ENCODE measurements around the gene CALN1. TPM values are rescaled to one million over a fixed set of nuclear protein-coding genes. Genes with fewer than 3 reads are reported as not detected.

CALN1 gene
- total RNA-seq, 2 experiments from 2014 or later = not detected

DNA sequence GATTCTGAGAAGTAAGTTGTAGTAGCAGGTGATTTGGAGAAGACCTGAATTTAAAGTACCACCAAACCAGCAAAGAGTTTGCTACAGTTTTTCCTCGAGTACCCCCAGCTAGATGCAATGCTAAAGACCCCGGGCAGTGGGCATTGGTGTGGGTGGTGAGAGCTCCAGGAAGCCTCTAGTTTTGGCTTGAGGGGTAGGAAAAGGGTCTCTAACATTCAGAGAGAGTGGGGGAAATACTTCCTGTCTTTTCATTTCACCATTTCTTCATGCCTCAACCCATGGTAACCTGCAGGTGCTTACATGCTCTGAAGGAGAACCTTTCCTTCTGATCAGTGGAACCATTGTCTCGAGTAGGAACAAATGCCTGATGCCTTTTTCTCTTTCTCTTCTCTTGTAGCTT is 352.2 kb downstream of the CALN1 start:
- ChIA-PET POLR2A (no interaction called here), CTCF (no interaction called here)

DNA sequence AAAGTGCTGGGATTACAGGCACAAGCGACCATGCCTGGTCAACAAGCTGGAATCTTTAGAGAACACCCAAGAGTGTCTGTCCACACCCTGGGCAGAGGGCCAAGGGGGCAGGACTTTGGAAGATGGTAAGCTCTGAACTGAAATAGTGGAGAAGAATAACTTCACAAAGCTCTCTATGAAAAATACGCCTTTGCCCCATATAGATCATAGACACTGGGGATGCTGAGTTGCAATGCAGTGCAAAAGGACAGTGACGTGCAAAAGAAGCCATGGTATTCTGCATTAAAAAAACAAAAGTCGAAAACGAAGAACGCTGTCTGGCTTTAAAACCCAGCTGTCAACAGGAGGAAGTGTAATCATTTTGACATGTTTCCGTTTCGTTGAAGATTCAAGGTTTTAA is 353.6 kb downstream of the CALN1 start:
- ChIA-PET POLR2A (no interaction called here), CTCF (interaction anchor here (0.5 kb wide), 1 partner anchor 118 kb away, joined by 3 read pairs; no protein-coding TSS in a partner anchor)

DNA sequence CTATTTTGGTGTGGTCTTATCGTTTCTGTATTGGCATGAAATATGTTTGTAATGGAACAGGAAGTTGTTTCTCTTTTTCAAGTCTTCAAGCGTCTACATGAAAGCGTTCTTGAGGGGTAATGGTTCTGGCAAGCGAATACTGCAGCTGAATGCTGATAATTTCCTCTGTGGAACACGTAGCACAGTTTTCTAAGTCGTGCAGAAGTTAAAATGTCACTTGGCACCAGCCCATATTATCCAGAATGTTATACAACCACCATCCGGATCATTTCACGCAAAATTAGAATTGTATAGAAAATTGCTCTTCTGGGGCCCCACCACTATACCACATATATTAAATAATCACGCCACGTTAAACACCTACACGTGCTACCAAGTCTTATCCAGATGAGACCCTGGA is 354.3 kb downstream of the CALN1 start:
- CTCF ChIA-PET = no interaction called here
- POLR2A ChIA-PET = no interaction called here

DNA sequence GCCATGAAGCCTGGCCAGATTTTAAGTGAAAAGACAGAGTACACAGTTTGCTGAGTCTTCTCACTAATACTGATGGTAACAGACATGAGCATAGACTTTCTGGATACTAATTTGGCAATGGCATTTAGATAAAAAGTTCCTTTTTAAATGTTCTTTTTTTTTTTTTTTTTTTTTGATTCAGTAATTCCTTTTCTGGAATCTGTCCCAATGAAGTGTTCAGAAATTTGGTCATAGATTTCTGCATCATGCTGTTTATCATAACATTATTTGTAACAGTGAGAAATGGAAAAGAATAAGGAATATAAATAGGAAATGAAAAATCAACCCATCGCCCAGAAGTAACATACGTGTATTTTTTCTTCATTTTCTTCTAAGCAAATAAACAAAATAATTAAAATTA is 354.9 kb downstream of the CALN1 start:
- ChIA-PET CTCF (no interaction called here), POLR2A (no interaction called here)

DNA sequence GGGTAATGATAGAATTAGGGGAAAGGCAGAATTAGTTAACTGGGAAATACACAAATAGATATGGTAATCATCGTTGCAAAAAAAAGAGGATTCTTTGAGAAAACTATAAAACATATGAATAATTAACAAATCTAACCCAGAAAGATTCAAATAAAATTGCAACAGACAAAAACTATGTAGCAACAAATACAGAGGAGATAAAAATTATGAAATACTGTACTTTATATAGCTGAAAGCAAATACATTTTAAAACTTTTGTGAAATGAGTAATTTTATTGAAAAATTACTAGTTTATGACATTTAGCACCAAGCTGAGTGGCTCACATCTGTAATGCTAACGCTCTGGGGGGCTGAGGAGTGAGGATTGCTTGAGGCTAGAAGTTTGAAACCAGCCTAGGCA is 356.7 kb downstream of the CALN1 start:
- POLR2A ChIA-PET = no interaction called here
- CTCF ChIA-PET = no interaction called here

DNA sequence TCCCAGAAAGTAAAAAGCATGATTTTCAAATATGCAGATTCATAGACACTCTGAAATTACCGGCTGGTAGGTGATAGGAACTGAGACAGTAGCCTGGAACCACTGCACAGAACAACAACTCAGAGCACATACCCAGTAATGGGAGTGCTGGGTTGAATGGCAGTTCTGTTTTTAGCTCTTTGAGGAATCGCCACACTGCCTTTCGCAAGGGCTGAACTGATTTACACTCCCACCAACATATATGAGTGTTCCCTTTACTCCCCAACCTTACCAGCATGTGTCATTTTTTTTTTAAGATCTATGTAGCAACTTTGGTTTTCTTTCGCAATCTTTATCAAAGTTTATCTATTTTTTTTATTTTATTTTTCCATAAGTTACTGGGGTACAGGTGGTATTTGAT is 358.8 kb downstream of the CALN1 start:
- CTCF ChIA-PET = no interaction called here

DNA sequence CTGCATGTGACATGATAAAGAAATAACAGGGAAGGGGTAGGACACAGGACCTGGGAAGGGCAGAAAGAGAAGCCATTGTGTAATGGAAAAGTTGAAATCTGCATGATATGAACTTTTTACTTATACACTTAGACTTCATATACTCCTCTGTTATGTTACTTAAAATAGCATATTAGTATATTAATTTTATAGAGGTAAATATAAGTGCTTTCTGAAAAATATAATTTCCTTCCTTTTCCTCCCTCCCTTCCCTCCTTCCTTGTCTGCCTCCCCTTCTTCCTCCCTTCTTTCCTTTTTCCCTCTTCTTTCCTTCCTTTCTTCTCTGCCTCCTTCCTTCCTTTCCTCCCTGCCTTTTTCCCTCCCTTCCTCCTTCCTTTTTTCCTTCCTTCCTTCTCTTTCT is 363.7 kb downstream of the CALN1 start:
- POLR2A ChIA-PET = no interaction called here
- CTCF ChIA-PET = interaction anchor here (0.6 kb wide), 1 partner anchor 397 kb away, joined by 4 read pairs; no protein-coding TSS in a partner anchor

More for the DNA sequence above, 358.8 kb downstream of the CALN1 start:
- POLR2A ChIA-PET = no interaction called here

DNA sequence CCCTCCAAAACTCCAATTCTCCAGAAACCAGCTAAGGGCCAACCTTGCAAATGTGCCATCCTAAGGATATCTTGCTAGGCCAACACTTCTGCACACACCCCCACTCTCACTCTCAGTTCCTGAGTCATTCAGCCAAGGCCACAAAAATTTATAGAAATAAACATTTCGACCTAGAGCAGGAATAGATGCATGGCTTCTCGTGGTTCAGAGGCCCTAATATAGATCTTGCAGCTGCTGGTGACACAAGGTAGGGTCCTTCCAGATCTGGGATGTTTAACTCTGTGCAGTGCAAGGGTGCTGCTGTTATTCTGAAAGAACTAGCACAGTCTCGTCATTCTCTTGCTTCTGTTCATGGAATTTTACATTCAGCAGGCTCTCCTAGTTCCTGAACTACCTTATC is 369.3 kb downstream of the CALN1 start:
- POLR2A ChIA-PET = no interaction called here
- CTCF ChIA-PET = no interaction called here

DNA sequence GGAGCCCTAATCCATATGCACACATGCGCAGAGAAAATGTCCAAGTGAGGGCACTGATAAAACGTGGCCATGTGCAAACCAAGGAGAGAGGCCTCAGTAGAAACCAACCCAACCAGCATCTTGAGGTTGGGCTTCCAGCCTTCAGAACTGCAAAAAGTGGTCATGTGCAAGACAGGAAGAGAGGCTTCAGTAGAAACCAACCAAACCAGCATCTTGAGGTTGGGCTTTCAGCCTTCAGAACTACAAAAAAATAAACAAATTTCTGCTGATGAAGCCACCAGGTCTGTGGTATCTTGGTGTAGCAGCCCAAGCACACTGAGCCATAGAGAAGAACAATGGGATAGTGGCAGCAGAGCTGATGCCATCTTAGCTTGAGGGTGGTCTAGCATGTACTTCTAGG is 371.5 kb downstream of the CALN1 start:
- CTCF ChIA-PET = no interaction called here
- POLR2A ChIA-PET = no interaction called here

DNA sequence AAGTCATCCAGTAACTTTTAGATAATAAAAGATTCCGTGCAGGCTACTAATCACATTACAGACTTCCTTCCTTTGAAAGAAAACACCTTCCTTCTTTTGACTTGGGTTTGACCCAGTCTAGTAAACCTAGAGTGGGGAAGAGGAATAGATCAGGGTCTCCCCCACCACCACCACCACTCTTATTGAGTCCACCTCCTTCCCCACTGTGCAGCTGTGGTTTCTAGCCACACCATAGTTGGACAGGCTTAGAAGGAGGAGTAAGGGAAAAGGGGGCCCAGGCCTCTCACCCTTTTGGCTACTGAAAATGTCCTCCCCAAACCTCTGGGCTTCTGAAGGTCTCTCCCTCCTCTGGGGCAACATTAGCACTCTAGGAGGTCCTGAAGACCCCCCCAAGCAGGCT is 372.7 kb downstream of the CALN1 start:
- POLR2A ChIA-PET = no interaction called here

DNA sequence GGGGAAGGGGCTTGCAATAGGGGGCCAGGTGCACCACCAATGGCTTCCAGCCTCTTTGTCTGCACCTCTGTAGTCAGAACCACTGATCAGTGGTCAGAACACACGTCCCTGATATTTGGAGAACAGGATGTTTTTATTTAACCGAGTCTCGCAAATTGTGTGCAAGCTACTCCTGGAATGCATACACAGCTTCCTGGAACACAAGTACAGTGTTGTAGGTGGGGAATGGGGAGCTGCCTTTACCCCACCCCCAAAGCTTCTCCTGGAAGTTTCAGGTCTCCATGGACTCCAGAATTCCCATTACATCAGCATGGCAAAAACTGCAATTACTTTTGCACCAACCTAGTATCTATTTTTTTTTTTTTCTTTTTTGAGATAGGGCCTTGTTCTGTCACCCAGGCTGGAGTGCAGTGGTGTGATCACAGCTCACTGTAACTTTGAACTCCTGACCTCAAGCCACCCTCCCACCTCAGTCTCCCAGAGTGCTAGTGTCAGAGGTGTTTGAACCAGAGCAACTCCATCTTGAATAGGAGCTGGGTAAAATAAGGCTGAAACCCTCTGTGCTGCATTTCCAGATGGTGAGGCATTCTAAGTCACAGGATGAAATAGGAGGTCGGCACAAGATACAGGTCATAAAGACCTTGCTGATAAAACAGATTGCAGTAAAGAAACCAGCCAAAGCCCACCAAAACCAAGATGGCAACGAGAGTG is 374.0 kb downstream of the CALN1 start:
- POLR2A ChIA-PET = no interaction called here
- CTCF ChIA-PET = no interaction called here

More for the DNA sequence above, 372.7 kb downstream of the CALN1 start:
- CTCF ChIA-PET = no interaction called here

DNA sequence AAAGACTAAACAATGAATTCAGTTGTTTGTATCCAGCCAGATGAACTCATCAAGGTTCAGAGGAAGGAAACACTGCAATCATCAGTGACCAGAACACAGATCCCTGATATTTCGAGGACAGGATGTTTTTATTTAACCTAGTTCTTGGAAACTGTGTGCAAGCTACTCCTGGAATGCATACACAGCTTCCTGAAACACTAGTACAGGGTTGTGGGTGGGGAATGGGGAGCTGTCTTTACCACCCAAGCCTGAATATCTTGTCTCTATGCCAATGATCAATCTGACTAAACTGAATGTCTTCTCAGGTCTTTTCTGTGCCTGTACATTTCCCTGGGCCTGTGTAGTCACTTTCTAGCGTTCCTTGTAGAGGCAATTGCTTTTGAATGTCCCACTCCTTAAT is 374.6 kb downstream of the CALN1 start:
- ChIA-PET POLR2A (no interaction called here), CTCF (no interaction called here)

DNA sequence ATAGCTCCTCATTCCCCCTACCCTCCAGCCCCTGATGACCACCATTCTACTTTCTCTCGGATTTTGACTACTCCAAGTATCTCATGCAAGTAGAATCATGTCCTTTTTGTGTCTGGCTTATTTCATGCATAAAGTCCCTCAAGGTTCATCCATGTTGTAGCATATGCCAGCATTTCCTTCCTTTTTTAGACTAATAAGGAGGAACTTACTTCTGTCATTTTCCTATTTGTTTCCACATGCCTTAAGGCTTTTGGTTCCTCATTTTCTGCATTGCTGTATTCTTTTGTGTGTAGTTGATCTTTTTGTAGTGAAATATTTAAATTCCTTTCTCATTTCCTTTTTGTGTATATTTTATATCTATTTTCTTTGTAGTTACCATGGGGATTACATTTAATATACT is 376.9 kb downstream of the CALN1 start:
- CTCF ChIA-PET = no interaction called here

DNA sequence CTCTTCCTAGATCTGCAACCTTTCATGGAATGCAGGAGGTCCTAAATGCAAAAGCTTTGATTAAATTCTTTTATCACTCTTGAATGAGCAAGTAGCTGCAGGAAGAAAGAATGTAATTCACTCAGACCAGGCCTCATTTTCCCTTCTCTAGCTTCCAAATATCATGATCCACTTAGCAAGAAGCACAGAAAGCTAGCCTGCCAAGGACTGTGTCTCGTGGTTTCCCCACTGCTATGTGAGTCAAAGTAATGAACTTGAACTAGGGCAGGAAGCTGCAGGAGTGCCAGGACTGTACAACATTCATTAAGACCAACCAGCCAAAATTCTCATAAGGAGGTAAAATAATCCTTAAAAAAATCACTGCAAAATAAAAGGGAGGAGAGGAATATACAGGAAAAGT is 379.2 kb downstream of the CALN1 start:
- POLR2A ChIA-PET = no interaction called here
- CTCF ChIA-PET = no interaction called here

More for the DNA sequence above, 376.9 kb downstream of the CALN1 start:
- POLR2A ChIA-PET = no interaction called here

DNA sequence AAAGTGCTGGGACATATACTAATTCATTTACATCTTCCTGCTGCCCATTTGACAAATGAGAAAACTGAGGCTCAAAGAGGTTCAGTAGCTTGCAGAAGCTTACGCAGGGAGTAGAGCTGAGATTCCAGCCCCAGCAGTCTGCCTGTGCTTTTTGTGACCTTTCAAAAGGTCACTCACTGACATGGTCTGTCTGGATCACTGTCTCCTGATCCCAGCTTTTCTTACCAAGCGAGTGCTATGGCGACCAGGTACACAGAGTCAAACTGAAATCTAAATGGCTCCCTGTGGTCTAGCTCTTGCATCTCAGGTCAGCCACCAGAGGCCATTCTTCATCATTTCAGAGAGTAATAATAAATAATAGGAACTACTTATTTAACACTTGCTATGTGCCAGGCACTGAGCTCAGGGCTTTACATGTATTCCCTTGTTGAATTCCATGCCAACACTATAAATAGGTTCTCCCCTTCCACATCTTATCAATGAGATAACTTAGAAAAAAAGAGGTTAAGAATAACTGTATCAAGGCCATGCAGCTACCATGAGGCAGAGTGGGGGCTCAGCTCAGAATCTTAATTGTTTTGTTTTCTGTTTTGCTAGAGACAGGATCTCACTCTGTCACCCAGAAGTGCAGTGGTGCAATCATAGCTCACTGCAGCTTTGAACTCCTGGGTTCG is 381.0 kb downstream of the CALN1 start:
- POLR2A ChIA-PET = no interaction called here

DNA sequence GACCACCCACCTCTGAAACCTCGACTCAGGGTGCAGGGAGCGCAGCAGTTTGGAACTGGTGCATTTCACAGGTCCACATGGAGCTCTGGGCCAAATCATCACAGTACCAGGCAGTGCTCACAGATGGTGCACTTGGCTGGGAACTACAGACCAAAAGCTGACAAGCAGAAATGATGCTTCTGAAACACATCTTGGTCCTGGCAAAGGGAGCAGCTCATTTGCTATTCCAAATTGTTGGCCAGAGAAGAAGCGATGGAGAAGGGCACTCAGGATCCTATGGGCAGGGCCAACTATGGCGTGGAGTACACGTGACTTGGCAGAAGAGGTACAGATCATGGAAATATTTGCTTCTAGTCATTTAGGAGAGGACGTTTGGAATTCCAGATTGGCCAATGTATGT is 383.9 kb downstream of the CALN1 start:
- CTCF ChIA-PET = no interaction called here
- POLR2A ChIA-PET = no interaction called here

More for the DNA sequence above, 381.0 kb downstream of the CALN1 start:
- CTCF ChIA-PET = no interaction called here

DNA sequence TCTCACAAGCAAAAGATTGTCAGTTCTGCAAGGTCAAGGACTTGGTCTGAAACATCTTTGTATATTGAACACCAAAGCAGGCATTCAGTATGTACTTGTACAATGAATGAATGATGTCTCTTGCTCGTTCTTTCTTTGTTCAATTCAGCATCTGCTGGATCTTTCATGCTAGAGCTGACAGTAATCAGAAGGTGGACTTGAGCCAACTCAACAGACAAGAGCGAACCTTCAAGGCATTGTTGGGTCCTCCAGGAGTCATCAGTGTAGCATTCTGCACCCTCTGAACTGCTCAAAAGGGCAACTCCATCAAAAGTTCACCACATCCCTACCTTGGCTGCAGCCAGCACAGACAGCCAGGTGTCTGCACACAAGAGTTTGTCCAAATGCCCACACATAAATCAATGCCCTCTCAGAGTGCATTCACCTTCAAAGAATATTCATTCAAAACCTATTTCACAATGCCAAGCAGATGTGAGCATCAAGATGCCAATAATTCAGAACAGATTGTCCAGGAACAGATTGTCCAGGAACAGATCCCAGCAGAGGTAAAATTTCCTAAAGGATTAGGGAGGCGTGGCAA is 386.7 kb downstream of the CALN1 start:
- ChIA-PET POLR2A (no interaction called here), CTCF (no interaction called here)

DNA sequence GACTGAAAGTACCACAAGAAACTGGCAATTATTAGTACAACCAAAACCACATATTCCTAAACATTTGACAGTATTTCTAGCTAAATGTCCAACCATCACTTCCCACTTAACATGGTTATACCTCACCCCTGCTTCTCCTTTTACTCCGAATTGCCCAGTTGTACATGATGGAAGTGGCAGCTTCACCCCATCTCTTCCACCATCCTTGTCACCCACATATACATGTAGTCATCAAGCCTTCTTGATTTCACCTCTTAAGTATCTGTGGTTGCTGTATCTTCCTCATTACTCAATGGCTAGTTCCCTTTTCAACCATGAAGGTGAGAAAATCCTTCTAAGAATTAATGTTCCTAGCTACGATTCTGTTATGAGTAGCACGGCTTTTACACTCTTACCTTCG is 388.2 kb downstream of the CALN1 start:
- POLR2A ChIA-PET = no interaction called here

DNA sequence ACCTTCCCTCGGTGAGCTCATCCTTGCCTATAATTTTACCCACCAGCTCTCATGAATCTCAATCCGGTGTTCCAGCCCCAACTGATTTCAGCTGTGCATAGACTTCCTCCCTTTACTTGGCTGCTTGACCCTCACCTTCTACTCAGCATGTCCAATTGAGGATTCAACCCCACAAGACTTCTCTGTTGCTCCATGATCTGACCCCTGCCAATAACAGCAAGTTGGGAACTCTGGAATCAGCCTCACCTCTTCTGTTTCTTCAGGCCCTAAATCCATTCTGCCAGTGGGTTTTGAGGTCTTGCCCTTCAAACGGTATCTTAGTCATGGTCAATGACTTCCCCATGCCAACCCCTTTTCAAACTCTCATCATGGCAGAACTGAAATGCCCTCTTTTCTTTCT is 390.4 kb downstream of the CALN1 start:
- POLR2A ChIA-PET = no interaction called here
- CTCF ChIA-PET = no interaction called here

More for the DNA sequence above, 388.2 kb downstream of the CALN1 start:
- CTCF ChIA-PET = no interaction called here

DNA sequence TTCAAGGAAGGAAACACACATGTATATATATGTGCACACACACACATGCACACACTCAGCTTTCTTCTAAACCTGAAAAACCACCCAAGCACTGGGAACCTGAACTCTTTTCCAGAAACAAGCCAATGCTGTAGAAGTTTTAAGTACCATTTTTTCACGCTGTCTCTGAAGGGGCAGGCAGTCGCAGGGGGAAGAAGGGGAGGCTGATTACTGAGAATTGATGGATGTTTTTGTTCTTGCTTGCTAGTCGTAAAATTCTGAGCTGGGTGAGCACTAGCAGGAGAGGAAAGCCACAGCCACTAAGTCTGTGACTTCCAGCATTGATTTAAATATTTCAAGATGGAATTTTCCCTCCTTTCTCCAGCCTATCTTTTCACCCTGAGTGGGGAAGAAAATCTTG is 391.8 kb downstream of the CALN1 start:
- ChIA-PET POLR2A (no interaction called here), CTCF (no interaction called here)

DNA sequence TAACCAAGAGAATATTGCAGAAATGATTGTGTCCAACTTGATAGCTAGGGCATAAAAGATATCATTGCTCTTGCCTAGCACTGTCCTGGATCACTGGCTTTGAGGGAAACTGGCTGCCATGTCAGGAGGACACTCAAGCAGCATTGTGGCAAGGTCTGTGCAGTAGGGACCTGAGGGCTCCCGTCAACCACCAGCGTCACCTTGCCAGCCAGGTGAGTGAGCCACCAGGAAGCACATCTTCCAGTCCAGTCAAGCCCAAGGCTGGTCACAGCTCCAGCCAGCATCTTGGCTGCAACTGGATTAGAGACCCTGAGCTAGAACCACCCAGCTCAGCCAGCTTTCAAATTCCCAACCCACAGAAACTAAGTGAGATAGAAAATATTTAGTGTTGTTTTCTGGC is 392.7 kb downstream of the CALN1 start:
- CTCF ChIA-PET = no interaction called here
- POLR2A ChIA-PET = no interaction called here

DNA sequence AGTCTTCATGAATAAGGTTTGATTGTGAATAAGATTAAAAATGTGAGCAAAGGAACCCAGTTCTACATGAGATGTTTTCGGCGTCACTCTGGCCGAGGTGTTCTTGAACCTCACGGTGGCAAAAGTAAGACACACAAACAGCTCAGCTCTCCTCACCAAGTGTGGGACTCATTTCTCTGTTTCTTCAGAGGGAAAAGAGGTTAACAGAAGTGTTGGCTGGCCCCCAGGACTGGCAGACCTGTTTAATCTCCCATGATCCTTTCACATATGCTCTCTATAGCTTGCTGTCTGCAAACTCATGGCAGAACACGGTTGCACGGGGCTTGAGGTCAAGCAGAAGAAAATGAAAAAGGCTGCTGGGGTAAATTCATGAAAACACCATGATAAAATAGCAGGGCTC is 394.4 kb downstream of the CALN1 start:
- ChIA-PET POLR2A (no interaction called here), CTCF (no interaction called here)

All from activated CD8-positive, alpha-beta memory T cell treated with anti-CD3 and anti-CD28 coated beads for 36 hours (primary cell).